K562 (cell line): Measurements from ENCODE around the gene LBH.

ENCODE experiments used
- ESRRA ChIP-seq: fragments of 450-650 bp; IDR thresholded peaks from 2 replicates; pipeline ENCODE4 v1.6.1; 2014; ENCODE audit warnings: low read depth, mild to moderate bottlenecking, moderate library complexity, borderline replicate concordance
- MEF2D ChIP-seq: conservative IDR thresholded peaks from 2 replicates; pipeline ENCODE4 v1.6.1; 2016; ENCODE audit warnings: low read depth, missing genetic modification characterization, missing compliant biosample characterization
- POLR2AphosphoS2 ChIP-seq: IDR thresholded peaks from 2 replicates; pipeline ENCODE4 v1.6.1; 2012; ENCODE audit warnings: low read length, improper control_type of control experiment
- REST ChIP-seq, 2 experiments: fragments of 450-650 bp; formaldehyde crosslinking in 1 of 2; IDR thresholded peaks; 2 replicates each; pipeline versions ENCODE4 v1.4.0 to v1.6.1; 2014 to 2020; ENCODE audit warnings: mild to moderate bottlenecking in 2 of 2, borderline replicate concordance in 1 of 2, low read depth in 1 of 2
- SETDB1 ChIP-seq: IDR thresholded peaks from one replicate; pipeline ENCODE4 v1.6.1; 2012; ENCODE audit warnings: low read length, control low read depth, inconsistent platforms
- SIX5 ChIP-seq, 2 experiments: IDR thresholded peaks; 2 replicates each; pipeline ENCODE4 v1.6.1; 2011; ENCODE audit warnings: low read length in 2 of 2, borderline replicate concordance in 1 of 2, low read depth in 1 of 2, mild to moderate bottlenecking in 1 of 2, moderate library complexity in 1 of 2; ENCODE audit not compliant: insufficient read depth in 1 of 2
- SNIP1 ChIP-seq: fragments of 450-650 bp; IDR thresholded peaks from 2 replicates; pipeline ENCODE4 v1.7.1; 2017; ENCODE audit warnings: low read depth, mild to moderate bottlenecking
- YY1 ChIP-seq, 3 experiments: IDR thresholded peaks; 2 replicates each; pipeline ENCODE4 v1.6.1; 2011; ENCODE audit warnings: low read length in 2 of 3, mild to moderate bottlenecking in 2 of 3, moderate library complexity in 2 of 3, borderline replicate concordance in 1 of 3, control low read depth in 1 of 3, low read depth in 1 of 3; ENCODE audit not compliant: insufficient read depth in 3 of 3, insufficient replicate concordance in 2 of 3, control insufficient read depth in 1 of 3, insufficient read length in 1 of 3; ENCODE audit errors: extremely low read depth in 1 of 3
- ZBTB17 ChIP-seq: fragments of 450-650 bp; formaldehyde crosslinking; IDR thresholded peaks from 2 replicates; pipeline ENCODE4 v1.4.0; 2020; ENCODE audit warnings: mild to moderate bottlenecking
- ZNF197 ChIP-seq: fragments of 200-800 bp; sonication (Bioruptor generic); IDR thresholded peaks from 2 replicates; pipeline ENCODE4 v1.6.1; 2016; ENCODE audit warnings: low read depth, missing genetic modification characterization, missing compliant biosample characterization
- ZNF408 ChIP-seq: fragments of 250-450 bp; sonication (Bioruptor Pico); IDR thresholded peaks from 2 replicates; pipeline ENCODE4 v1.4.0; 2020; ENCODE audit warnings: low read depth, mild to moderate bottlenecking, moderate library complexity
- TF ChIP-seq, protein P1 (sequence below), 3 experiments: IDR thresholded peaks in 2 of 3; conservative IDR thresholded peaks in 1 of 3; 2 replicates each; pipeline ENCODE4 v1.5.1; 2011 to 2012; ENCODE audit warnings: low read length in 3 of 3, mild to moderate bottlenecking in 3 of 3, control low read depth in 2 of 3, improper control_type of control experiment in 1 of 3, inconsistent platforms in 1 of 3, low read depth in 1 of 3, mixed read lengths in 1 of 3, moderate library complexity in 1 of 3; ENCODE audit not compliant: insufficient read depth in 2 of 3

- TF ChIP-seq SIX5 (IDR thresholded peaks at IDR 0.05; ENCODE audit: borderline replicate concordance in 1 of 2, insufficient read depth in 1 of 2, low read depth in 1 of 2, low read length in 2 of 2) (no peak), SNIP1 (no peak), POLR2AphosphoS2 (no peak), ZBTB17 (CRISPR knock-in tag) (no peak), MEF2D (tag) (no peak), ZNF197 (CRISPR knock-in tag) (no peak), ZNF408 (CRISPR knock-in tag) (no peak), REST (IDR thresholded peaks at IDR 0.05; ENCODE audit: borderline replicate concordance) (no peak), REST (CRISPR knock-in tag; IDR thresholded peaks at IDR 0.05; ENCODE audit: low read depth) (no peak), ESRRA (peak; percentile 84), SETDB1 (no peak), YY1 (IDR thresholded peaks at IDR 0.05; ENCODE audit: borderline replicate concordance in 1 of 3, control insufficient read depth in 1 of 3, extremely low read depth in 1 of 3, insufficient read depth in 3 of 3, insufficient read length in 1 of 3, insufficient replicate concordance in 2 of 3, low read depth in 1 of 3, low read length in 2 of 3) (no peak)
- TF ChIP-seq, protein P1, sequence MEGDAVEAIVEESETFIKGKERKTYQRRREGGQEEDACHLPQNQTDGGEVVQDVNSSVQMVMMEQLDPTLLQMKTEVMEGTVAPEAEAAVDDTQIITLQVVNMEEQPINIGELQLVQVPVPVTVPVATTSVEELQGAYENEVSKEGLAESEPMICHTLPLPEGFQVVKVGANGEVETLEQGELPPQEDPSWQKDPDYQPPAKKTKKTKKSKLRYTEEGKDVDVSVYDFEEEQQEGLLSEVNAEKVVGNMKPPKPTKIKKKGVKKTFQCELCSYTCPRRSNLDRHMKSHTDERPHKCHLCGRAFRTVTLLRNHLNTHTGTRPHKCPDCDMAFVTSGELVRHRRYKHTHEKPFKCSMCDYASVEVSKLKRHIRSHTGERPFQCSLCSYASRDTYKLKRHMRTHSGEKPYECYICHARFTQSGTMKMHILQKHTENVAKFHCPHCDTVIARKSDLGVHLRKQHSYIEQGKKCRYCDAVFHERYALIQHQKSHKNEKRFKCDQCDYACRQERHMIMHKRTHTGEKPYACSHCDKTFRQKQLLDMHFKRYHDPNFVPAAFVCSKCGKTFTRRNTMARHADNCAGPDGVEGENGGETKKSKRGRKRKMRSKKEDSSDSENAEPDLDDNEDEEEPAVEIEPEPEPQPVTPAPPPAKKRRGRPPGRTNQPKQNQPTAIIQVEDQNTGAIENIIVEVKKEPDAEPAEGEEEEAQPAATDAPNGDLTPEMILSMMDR (IDR thresholded peaks at IDR 0.05 in 2 of 3, conservative IDR thresholded peaks at IDR 0.05 in 1 of 3; ENCODE audit: insufficient read depth in 2 of 3, low read depth in 1 of 3, low read length in 3 of 3): no peak
Measured at GRCh38 chr2:30192314-30192713, 39.0 kb upstream of the LBH start.
